PC-9 (cell line): ENCODE results near the gene JMJD1C. TPM values are rescaled to one million over a fixed set of nuclear protein-coding genes. Genes with fewer than 3 reads are reported as not detected.

Experiments
- Bru-seq: library from RNA; stranded (reverse); fragments of 400-500 nt; gene quantifications from one replicate; lab custom pipeline; 2021; lab: Mats Ljungman, UMichigan
- BruChase-seq, 2 experiments: library from RNA; stranded (reverse); fragments of 400-500 nt; gene quantifications; one replicate each; lab custom pipeline; 2021; lab: Mats Ljungman, UMichigan
- BruUV-seq: library from RNA; stranded (reverse); fragments of 400-500 nt; replicated peaks from 2 replicates; lab custom pipeline; 2021; lab: Mats Ljungman, UMichigan
- CTCF ChIA-PET: fragments of 300-600 bp; sonication (Branson Sonifier 250); formaldehyde crosslinking; loops from one replicate; lab custom pipeline; 2022; ENCODE audit warnings: antibody characterized with exemption; lab: Charles Lee
- POLR2A ChIA-PET: fragments of 300-600 bp; sonication (Branson Sonifier 250); formaldehyde crosslinking; loops from one replicate; lab custom pipeline; 2022; ENCODE audit warnings: antibody characterized with exemption; ENCODE audit not compliant: unreplicated experiment; lab: Charles Lee
- DNase-seq, 2 experiments: peaks; one replicate each; pipeline versions ENCODE4 v3.0.0 to v3.0.0-alpha.2; 2015 to 2022; ENCODE audit warnings: mixed read lengths in 1 of 2
- H2AFZ ChIP-seq: fragments of 200-600 bp; sonication (generic); 2 replicates; pipeline ENCODE4 v1.8.1; 2017; ENCODE audit warnings: antibody characterized with exemption
- H3F3A ChIP-seq: fragments of 200-600 bp; sonication (generic); 2 replicates; pipeline ENCODE4 v1.8.1; 2017; ENCODE audit warnings: antibody characterized with exemption, mild to moderate bottlenecking, low read depth; ENCODE audit not compliant: insufficient read depth
- H3K27ac ChIP-seq: fragments of 200-600 bp; sonication (generic); 2 replicates; pipeline ENCODE4 v1.6.1; 2016; ENCODE audit warnings: mixed run types
- H3K27me3 ChIP-seq: fragments of 200-600 bp; sonication (generic); 2 replicates; pipeline ENCODE4 v1.6.1; 2016; ENCODE audit warnings: low read depth, mixed run types; ENCODE audit not compliant: insufficient read depth
- H3K36me3 ChIP-seq: fragments of 200-600 bp; sonication (generic); 2 replicates; pipeline ENCODE4 v1.6.1; 2016; ENCODE audit warnings: low read depth, mixed run types
- H3K4me1 ChIP-seq: fragments of 200-600 bp; sonication (generic); replicated peaks from 2 replicates; pipeline ENCODE4 v1.6.1; 2016; ENCODE audit warnings: mixed run types; ENCODE audit not compliant: insufficient read depth
- H3K4me2 ChIP-seq: fragments of 200-600 bp; sonication (generic); 2 replicates; pipeline ENCODE4 v1.6.1; 2017; ENCODE audit warnings: mixed run types
- H3K4me3 ChIP-seq: fragments of 200-600 bp; sonication (generic); 2 replicates; pipeline ENCODE4 v1.6.1; 2016; ENCODE audit warnings: mixed run types
- H3K79me2 ChIP-seq: fragments of 200-600 bp; sonication (generic); 2 replicates; pipeline ENCODE4 v1.6.1; 2017; ENCODE audit warnings: low read depth, mixed run types
- H3K9me2 ChIP-seq: fragments of 200-600 bp; sonication (generic); 2 replicates; pipeline ENCODE4 v1.8.1; 2017; ENCODE audit warnings: mild to moderate bottlenecking; ENCODE audit not compliant: insufficient read depth
- H3K9me3 ChIP-seq: fragments of 200-600 bp; sonication (generic); 2 replicates; pipeline ENCODE4 v1.8.1; 2016; ENCODE audit warnings: low read depth; ENCODE audit not compliant: insufficient read depth
- H4K20me1 ChIP-seq: fragments of 200-600 bp; sonication (generic); 2 replicates; pipeline ENCODE4 v1.8.1; 2017; ENCODE audit not compliant: insufficient read depth
- EZH2 ChIP-seq: fragments of 200-600 bp; sonication (generic); IDR thresholded peaks from 2 replicates; pipeline ENCODE4 v1.8.0; 2017; ENCODE audit warnings: antibody characterized with exemption, low read depth
- intact Hi-C: fragments of 100-400 bp; cut with micrococcal nuclease; formaldehyde crosslinking; loops from one replicate; pipeline ENCODE4 v1.10.0; 2022; ENCODE audit not compliant: unreplicated experiment
- long read RNA-seq: library from polyadenylated mRNA; stranded (forward); transcript quantifications from one replicate; pipeline ENCODE4 v2.0.0, GENCODE V29; 2022
- total RNA-seq: library from RNA; stranded (reverse); gene quantifications from 2 replicates; pipeline ENCODE4 v1.2.3, GENCODE V29; 2021
- TF ChIP-seq, protein P1 (sequence below): fragments of 200-600 bp; sonication (generic); conservative IDR thresholded peaks from 2 replicates; pipeline ENCODE4 v1.6.1; 2017; ENCODE audit warnings: mixed run types, antibody characterized with exemption, mild to moderate bottlenecking, moderate library complexity

JMJD1C gene, protein sequence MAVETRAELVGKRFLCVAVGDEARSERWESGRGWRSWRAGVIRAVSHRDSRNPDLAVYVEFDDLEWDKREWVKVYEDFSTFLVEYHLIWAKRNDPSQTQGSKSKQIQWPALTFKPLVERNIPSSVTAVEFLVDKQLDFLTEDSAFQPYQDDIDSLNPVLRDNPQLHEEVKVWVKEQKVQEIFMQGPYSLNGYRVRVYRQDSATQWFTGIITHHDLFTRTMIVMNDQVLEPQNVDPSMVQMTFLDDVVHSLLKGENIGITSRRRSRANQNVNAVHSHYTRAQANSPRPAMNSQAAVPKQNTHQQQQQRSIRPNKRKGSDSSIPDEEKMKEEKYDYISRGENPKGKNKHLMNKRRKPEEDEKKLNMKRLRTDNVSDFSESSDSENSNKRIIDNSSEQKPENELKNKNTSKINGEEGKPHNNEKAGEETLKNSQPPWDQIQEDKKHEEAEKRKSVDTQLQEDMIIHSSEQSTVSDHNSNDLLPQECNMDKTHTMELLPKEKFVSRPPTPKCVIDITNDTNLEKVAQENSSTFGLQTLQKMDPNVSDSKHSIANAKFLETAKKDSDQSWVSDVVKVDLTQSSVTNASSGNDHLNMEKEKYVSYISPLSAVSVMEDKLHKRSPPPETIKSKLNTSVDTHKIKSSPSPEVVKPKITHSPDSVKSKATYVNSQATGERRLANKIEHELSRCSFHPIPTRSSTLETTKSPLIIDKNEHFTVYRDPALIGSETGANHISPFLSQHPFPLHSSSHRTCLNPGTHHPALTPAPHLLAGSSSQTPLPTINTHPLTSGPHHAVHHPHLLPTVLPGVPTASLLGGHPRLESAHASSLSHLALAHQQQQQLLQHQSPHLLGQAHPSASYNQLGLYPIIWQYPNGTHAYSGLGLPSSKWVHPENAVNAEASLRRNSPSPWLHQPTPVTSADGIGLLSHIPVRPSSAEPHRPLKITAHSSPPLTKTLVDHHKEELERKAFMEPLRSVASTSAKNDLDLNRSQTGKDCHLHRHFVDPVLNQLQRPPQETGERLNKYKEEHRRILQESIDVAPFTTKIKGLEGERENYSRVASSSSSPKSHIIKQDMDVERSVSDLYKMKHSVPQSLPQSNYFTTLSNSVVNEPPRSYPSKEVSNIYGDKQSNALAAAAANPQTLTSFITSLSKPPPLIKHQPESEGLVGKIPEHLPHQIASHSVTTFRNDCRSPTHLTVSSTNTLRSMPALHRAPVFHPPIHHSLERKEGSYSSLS (N-terminal part only)
- total RNA-seq (68.6 and 78.7 TPM in 2 replicates), Bru-seq, nascent RNA (percentile 95 among the genes with signal in this experiment), BruChase-seq, experiment 1, labeled RNA remaining after a 2-hour chase (percentile 92 among the genes with signal in this experiment), BruChase-seq, experiment 2, labeled RNA remaining after a 6-hour chase (percentile 83 among the genes with signal in this experiment)
- long read RNA-seq, partial matches to known transcripts, result 2 of 8 reads
- long read RNA-seq, other reads (novel, unspliced or antisense), result 6 of 8 reads

- Histone ChIP-seq H3K36me3 (no peaks in the 10 kb centered on the region), H3K27ac (peak within 1 kb of the TSS; percentile 33), H3K4me3 (peak within 1 kb of the TSS; percentile 94), H3K9me3 (no peaks in the 10 kb centered on the region), H3F3A (peaks cover 16% of the 10 kb centered on the region; the same call in 1 of the 2 replicates), H3K27me3 (no peaks in the 10 kb centered on the region), H3K79me2 (peaks cover 84% of the 10 kb centered on the region), H3K4me2 (peak within 1 kb of the TSS; percentile 87), H3K4me1 (peaks cover 23% of the 10 kb centered on the region), H2AFZ (peak within 1 kb of the TSS; percentile 98), H3K9me2 (no peaks in the 10 kb centered on the region), H4K20me1 (0 out of 2 replicates have a peak, but pooled peaks cover 4% of the 10 kb centered on the region)
- peak; percentile 65 to 80 for DNase-seq
- intact Hi-C loops, result loop anchor here (1.0 to 5.0 kb wide), 5 partner anchors 49 to 249 kb away; no protein-coding TSS in a partner anchor
- TF ChIP-seq, protein P1, sequence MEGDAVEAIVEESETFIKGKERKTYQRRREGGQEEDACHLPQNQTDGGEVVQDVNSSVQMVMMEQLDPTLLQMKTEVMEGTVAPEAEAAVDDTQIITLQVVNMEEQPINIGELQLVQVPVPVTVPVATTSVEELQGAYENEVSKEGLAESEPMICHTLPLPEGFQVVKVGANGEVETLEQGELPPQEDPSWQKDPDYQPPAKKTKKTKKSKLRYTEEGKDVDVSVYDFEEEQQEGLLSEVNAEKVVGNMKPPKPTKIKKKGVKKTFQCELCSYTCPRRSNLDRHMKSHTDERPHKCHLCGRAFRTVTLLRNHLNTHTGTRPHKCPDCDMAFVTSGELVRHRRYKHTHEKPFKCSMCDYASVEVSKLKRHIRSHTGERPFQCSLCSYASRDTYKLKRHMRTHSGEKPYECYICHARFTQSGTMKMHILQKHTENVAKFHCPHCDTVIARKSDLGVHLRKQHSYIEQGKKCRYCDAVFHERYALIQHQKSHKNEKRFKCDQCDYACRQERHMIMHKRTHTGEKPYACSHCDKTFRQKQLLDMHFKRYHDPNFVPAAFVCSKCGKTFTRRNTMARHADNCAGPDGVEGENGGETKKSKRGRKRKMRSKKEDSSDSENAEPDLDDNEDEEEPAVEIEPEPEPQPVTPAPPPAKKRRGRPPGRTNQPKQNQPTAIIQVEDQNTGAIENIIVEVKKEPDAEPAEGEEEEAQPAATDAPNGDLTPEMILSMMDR, result no peak
- CTCF ChIA-PET, result interaction anchor here (0.6 kb wide), 1 partner anchor 201 kb away, joined by 3 read pairs; no protein-coding TSS in a partner anchor
- BruUV-seq, result no TSS peak
- POLR2A ChIA-PET, result interaction anchor here (0.6 to 0.7 kb wide), 3 partner anchors 8 to 50 kb away, joined by 3 read pairs; no protein-coding TSS in a partner anchor
Measured at GRCh38 chr10:63465293-63466143, at the start of gene JMJD1C. TSS of gene JMJD1C (minus strand) at chr10:63465977. CDS start at chr10:63465662, 315 bp downstream.

DNA sequence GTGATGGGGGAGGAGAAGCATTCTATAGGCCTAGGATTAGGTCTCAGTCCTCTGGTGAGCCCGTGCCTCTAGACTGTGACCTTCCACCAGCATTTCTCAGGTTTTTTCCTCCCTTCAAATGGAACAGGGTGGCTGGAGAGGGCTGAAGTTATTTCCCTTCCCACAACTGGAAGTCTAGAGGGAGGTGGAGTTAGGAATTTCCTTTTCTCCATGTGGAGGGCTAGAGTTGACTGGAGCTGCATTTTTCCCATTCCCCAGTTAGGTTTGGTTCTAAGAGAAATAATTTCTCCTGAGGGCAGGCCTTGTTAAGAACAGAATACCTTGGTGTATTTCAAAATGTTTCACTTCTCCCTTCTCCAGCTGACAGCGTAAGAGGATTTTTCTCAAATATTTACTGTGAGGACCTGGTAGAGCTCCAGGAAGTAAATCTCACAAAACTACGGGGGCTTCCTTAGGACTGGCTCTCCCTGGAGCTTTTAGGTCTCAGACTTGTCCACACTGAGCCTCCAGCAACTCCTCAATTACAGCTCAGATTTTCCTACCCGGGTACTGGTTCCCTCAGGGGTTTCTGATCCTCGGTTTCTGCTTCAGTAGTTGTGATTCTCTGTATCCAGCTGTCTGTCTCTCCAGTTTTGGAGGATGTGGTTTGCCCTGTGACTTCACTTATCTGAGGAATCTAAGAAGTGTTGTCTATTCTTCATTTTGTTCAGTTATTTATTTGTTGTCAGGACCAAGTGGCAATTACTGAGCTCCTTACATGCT, 49.4 kb upstream of the JMJD1C start:
- H3K4me2 ChIP-seq, result peak overlapping the region; percentile 3; the same call in 1 of the 2 replicates
- ChIA-PET CTCF (interaction anchor here (1.0 kb wide), 1 partner anchor 9 kb away, joined by 3 read pairs; no protein-coding TSS in a partner anchor), POLR2A (interaction anchor here (0.5 to 0.8 kb wide), 7 partner anchors 11 to 221 kb away, joined by 3 to 10 read pairs (median 4); partner anchors contain the start of gene JMJD1C)
- H3F3A ChIP-seq, result peaks cover 4% of the 10 kb centered on the region; the same call in 1 of the 2 replicates
- DNase-seq, result peak; percentile 47 to 48
- H3K27me3 ChIP-seq, result no peaks in the 10 kb centered on the region
- H3K4me1 ChIP-seq, result peaks cover 38% of the 10 kb centered on the region
- H3K4me3 ChIP-seq, result no peak overlapping the region
- H3K9me2 ChIP-seq, result no peaks in the 10 kb centered on the region
- no peaks in the 10 kb centered on the region; the same call in 1 of the 2 replicates for H4K20me1 ChIP-seq
- TF ChIP-seq EZH2, result no peak
- peaks cover 10% of the 10 kb centered on the region; the same call in 1 of the 2 replicates for H3K9me3 ChIP-seq
- peaks cover 94% of the 10 kb centered on the region for H3K79me2 ChIP-seq
- intact Hi-C loops, result loop anchor here (1.0 to 5.0 kb wide), 4 partner anchors 50 to 298 kb away; partner anchors contain the start of gene JMJD1C
- no peak overlapping the region for H2AFZ ChIP-seq
- peaks cover 12% of the 10 kb centered on the region; the same call in 1 of the 2 replicates for H3K36me3 ChIP-seq
- BruUV-seq, result TSS peak; percentile 78
- H3K27ac ChIP-seq, result peak overlapping the region; percentile 46
